ENCODE measurements around the gene SYNC.
A peak's percentile ranks its signal among the peaks of the same experiment; 100 is the strongest.

The SYNC gene

DNA sequence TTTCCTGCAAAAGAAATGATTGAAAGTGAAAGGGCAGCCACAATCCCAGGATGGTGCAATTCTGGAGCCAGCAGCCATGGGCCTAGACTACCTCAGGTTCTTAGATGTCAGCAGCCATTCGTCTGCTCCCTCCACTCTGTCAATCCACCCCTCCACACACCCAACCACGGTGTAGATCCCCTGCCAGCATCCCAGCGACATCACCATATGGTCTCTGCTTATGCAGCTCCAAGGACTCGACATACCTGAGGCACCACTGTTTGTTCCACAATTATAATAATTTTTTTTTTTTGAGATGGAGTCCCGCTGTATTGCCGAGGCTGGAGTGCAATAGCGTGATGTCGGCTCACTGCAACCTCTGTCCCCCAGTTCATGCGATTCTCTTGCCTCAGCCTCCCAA lies 6.5 kb downstream of the SYNC start:
- TF ChIP-seq CTCF (conservative IDR thresholded peaks at IDR 0.05; ENCODE audit: low read depth): no peak
- H3K27ac ChIP-seq: no peak overlapping the region; the same call in 1 of the 2 replicates
- no peak for DNase-seq (ENCODE audit: low spot score)
- CTCF ChIA-PET: interaction anchor here (0.7 kb wide), 1 partner anchor 63 kb away, joined by 5 read pairs; no protein-coding TSS in a partner anchor
- POLR2A ChIA-PET (ENCODE audit: low non-redundant PET): no interaction called here

DNA sequence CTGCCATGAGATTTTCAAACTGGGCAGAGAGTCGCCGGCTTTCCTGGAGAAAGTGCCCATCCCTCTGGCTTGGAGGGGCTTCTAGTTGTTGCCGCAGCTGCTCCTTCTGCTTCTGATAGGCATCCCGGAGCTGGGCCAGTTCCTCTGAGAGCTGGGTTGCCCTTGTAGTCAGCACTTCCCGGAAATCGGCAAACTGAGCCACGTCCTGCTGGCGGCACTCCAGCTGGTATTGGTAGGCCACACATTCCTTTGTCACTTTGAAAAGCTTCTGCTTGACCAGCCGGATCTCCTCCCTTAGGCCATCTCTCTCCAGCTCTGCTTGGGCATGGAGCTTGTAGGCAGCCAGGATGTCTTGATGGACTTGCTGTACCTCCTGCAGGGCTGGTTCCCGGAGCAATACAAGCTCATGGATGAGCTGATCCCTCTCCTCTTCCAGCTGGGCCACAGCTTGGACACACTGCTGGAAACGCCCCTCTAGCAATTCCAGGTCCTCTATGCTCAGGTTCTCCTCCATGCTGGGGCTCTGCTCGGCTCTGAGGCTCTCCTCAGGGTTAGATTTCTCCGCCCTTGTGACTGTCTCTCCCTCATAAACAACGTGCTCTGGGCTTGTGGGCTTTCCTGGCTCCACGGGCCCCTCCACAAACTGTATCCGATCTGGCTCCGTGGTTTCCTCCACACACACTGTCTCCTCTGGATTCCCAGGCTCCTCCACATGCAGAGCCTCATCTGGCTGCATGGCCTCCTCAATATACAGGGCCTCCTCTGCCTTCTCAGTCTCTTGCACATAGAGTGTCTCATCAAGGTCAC lies 7.3 kb downstream of the SYNC start:
- no peak for TF ChIP-seq CTCF (conservative IDR thresholded peaks at IDR 0.05; ENCODE audit: low read depth)
- peak overlapping the region; percentile 0 for H3K27ac ChIP-seq
- no peak for DNase-seq (ENCODE audit: low spot score)
- ChIA-PET POLR2A (ENCODE audit: low non-redundant PET) (no interaction called here), CTCF (interaction anchor here (0.7 to 2.5 kb wide), 2 partner anchors 17 to 64 kb away, joined by 5 to 8 read pairs; no protein-coding TSS in a partner anchor)

GRCh38 chr1:32693455-32694174 lies 9.0 kb downstream of the SYNC start:
- no peak for DNase-seq (ENCODE audit: low spot score)
- H3K27ac ChIP-seq: peak overlapping the region; percentile 0; the same call in 1 of the 2 replicates
- CTCF ChIA-PET: interaction anchor here (0.6 to 2.5 kb wide), 2 partner anchors 18 to 395 kb away, joined by 3 to 8 read pairs; no protein-coding TSS in a partner anchor
- TF ChIP-seq CTCF (conservative IDR thresholded peaks at IDR 0.05; ENCODE audit: low read depth): no peak
- POLR2A ChIA-PET (ENCODE audit: low non-redundant PET): interaction anchor here (0.6 kb wide), 1 partner anchor 119 kb away, joined by 4 read pairs; no protein-coding TSS in a partner anchor

- no peak for TF ChIP-seq CTCF (conservative IDR thresholded peaks at IDR 0.05; ENCODE audit: low read depth)
Measured at GRCh38 chr1:32686387-32686786, 16.2 kb downstream of the SYNC start.

DNA sequence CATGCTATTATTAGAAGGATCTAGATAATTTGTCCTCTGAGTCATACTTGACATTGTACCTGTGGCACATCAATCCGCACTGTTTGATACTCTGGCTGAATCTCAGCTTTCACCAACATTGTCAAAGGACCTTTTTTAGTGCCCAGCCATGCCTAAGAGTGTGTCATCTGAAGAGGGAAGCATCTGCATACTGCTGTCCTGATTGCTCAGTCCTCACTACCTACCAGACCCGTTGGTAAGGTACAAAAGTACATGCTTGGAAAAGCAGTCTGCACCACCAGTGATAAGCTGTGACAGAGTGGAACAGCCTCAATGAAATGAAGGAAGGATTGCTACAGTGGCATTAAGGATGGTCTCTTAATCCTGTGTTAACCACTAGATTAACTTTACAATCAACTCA lies 17.1 kb downstream of the SYNC start:
- CTCF ChIA-PET: no interaction called here

More at GRCh38 chr1:32686387-32686786, 16.2 kb downstream of the SYNC start:
- DNase-seq (ENCODE audit: low spot score): no peak
- H3K27ac ChIP-seq: no peak overlapping the region
- POLR2A ChIA-PET (ENCODE audit: low non-redundant PET): no interaction called here
- CTCF ChIA-PET: no interaction called here

More for the DNA sequence above, 17.1 kb downstream of the SYNC start:
- no peak for DNase-seq (ENCODE audit: low spot score)
- no peak overlapping the region for H3K27ac ChIP-seq
- POLR2A ChIA-PET (ENCODE audit: low non-redundant PET): no interaction called here
- no peak for TF ChIP-seq CTCF (conservative IDR thresholded peaks at IDR 0.05; ENCODE audit: low read depth)

Measured in RWPE1 (cell line).